ENCODE measurements around the gene SLC8A3.
"Not testable (repeated sequence)": the region's sequence is repeated elsewhere in the genome, so short reads cannot be mapped to it uniquely, and the experiment has no call there.

Gene SLC8A3, protein sequence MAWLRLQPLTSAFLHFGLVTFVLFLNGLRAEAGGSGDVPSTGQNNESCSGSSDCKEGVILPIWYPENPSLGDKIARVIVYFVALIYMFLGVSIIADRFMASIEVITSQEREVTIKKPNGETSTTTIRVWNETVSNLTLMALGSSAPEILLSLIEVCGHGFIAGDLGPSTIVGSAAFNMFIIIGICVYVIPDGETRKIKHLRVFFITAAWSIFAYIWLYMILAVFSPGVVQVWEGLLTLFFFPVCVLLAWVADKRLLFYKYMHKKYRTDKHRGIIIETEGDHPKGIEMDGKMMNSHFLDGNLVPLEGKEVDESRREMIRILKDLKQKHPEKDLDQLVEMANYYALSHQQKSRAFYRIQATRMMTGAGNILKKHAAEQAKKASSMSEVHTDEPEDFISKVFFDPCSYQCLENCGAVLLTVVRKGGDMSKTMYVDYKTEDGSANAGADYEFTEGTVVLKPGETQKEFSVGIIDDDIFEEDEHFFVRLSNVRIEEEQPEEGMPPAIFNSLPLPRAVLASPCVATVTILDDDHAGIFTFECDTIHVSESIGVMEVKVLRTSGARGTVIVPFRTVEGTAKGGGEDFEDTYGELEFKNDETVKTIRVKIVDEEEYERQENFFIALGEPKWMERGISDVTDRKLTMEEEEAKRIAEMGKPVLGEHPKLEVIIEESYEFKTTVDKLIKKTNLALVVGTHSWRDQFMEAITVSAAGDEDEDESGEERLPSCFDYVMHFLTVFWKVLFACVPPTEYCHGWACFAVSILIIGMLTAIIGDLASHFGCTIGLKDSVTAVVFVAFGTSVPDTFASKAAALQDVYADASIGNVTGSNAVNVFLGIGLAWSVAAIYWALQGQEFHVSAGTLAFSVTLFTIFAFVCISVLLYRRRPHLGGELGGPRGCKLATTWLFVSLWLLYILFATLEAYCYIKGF

DNA sequence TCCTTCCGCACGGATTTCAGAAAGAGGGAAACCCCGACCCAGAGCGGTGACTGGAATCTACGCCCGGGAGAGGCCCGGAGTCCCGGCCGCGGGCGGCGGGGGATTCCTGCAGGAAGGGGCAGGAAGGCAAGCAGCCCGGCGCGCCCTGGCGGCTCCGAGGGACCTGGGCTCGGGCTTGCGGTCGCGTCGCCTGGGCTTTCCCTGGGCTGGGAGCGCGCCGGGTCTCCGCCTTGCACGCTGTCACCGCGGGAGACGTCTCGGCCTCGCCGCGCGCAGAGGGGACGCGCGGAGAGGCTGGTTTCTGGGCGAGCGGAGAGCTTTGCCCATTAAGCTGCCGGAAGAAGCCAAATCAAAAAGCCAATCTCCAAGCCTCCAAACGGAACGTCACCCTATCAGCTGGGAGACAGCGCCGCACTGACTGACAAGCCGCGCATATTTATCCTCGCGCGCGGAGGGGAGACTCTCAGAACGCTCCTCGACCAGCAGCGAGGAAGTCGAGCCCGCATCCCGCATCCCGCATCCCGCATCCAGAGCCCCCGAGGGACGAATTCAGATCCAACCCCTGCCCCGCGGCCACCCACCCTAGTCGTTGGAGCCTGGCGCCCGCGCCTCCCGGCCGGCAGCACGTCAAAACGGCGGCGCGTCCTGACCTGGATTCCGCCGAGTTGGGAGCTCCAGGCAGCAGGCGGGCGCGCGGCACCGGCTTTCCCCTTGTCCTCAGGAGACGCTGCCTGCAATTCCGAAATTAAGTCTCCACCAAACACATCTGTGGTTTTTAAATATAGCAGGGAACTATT lies at the start of gene SLC8A3:
SLC8A3 (minus strand) TSS at position 293 of the 797 bp plus-strand sequence. CDS start 20,529 bp downstream, outside the sequence.
- DNase-seq: peak in 1 of 2 donors; percentile 53

DNA sequence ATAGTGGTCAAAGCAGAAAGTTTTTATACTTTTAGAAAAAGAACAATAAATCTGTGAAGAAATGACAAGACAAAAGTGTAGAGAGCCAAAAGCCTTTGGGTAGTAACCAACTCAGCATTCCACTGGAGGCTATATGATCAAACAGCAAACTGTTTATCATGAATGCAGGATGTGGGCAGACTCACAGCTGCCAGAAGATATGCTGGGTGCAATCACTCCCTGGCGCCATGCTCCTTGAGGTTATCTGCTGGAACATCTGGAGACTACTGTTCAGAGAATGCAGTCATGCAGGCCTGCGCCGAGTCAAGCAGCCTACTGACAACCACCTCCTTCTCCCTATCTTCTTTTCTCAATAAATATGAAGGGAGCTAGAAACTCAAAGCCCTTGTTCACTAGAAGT lies 49.0 kb upstream of the SLC8A3 start:
- DNase-seq: no peak

DNA sequence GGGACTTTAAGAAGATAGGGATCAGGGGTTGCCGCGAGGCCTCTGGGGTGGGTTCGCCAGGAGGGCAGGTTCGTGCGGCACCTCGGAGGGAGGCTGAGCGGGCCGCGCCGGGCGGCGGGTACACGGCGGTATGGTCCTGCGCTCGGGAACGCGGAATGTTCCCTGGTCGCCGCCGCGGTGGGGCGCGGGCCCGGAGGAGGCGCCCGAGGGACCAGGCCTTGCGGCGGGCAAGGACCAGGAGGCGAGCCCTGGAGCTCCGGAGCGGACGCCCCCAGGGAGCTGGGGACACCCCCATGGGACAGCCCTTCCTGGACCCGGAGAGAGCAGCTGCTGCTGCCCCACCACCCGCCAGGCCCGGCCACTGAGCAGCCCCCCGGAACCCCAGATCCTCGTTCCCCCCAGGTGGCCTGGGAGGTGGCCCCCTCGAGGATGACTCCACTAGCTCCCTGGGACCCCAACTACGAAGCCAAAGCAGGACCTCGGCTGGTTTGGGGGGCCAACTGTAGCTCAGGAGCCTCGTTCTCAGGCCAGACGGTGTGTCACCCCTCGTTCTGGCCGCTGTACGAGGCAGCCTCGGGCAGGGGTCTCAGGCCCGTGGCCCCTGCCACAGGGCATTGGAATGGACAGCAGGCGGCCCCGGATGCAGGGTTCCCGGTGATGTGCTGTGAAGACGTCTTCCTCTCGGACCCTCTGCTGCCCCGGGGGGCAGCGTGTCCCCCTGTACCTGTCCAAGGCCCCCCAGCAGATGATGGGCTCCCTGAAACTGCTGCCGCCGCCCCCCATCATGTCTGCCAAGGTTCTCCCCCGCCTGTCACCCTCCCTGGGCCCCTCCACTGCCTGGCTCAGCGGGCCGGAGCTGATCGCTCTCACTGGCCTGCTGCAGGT lies 45.6 kb upstream of the SLC8A3 start:
- no peak for DNase-seq

DNA sequence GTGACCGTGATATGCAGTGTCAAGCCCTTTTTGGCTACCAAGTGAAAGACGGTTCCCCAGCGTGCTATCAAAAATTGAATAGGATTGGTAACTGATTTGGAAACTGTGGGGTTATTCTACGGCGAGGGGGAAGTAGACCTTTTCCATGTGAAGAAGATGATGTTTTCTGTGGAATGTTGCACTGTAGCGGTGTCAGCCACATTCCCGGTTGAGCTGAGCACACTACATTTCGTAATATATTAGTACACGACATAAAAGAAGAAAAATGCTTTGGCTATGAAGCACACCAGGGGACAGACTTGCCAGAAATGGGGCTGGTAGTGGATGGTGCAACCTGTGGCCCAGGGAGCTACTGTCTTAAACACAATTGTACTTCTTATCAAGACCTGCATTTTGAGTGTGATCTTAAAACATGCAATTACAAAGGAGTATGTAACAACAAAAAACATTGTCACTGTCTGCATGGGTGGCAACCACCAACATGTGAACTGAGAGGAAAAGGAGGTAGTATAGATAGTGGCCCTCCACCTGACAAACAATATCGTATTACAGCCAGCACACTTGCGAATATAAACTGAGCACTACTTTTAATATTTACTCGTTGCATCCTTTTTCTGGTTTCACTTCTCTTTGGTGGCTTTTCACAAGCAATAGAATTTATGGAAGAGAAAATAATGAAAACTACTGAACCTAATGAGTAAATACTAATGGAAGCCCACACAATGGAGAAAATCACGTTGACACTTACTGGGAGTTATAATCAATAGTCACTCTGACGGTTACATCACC lies 43.2 kb upstream of the SLC8A3 start:
- not testable (repeated sequence) for DNase-seq

DNA sequence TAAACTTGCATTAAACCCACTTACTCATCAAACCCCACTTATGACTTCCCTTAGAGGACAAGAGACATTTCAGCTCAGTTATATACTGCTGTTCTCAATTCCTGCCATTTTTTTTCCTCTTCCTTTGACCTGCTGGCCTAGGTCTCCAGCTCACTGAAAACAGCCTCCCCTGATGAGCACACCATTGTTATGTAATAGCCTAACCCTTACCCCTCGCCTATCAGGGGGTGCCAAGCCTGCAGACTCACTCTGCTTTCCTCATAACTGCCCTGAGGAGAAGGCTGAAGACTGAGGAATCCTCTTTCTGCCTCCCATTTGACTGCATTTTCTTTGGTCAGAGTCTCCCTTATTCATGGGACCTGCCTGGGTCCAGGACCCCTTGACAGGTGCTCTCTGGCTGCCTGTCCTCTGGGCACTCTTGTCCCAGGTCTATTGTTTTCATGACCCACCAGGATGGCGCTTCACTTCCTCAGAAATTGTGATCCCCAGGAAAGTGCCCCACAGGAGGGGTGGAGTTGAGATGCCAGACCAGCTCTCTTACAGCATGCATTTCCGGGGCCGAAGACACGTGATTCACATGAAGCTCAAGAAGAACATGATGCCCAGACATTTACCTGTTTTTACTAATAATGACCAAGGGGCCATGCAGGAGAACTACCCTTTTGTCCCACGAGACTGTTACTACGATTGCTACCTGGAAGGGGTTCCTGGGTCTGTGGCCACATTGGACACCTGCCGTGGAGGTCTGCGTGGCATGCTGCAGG lies 41.3 kb upstream of the SLC8A3 start:
- not testable (repeated sequence) for DNase-seq

DNA sequence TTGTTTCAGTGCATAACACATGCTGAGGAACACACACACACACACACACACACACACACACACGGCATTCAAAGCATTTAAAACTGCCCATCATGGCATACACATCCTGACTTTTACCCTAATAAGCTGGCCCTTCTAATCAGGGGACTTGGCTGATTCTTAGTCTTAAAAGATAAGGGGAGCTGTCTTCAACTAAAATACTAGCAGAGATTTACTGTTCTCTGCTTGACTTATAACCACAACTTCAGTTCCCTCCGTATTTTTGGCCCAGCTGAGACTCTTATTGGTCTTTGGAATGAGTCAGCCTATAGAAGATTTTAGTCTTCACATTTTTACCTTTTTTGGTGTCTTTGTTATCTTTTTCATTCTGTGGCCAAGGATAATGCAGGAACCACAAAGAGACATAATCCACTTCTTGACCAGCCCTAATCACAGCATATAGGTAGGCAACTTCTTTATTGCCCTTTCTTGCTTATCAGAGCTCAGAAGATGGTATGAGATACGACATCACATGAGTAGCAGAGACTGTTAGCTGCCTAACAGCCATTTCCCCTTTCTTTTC lies 25.1 kb upstream of the SLC8A3 start:
- DNase-seq: no peak

DNA sequence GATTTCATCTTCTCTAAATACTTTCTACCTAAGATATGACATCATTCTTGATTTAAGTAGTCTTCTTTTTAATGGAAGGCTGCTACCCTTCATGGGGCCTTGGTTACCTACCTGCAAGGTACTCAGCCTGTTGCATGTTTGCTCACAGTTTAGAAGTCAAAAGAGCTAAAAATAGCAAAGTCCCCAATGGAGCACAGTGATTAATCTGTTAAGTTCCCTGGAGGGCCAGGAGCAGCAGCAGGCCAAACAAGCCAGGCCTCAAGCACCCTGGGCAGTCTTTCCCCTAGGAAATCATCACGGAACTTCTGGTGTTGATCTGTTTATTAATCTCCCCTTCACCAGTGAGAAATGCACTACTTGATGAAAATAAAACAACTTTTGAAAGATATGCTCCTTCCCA lies 24.0 kb upstream of the SLC8A3 start:
- no peak for DNase-seq

DNA sequence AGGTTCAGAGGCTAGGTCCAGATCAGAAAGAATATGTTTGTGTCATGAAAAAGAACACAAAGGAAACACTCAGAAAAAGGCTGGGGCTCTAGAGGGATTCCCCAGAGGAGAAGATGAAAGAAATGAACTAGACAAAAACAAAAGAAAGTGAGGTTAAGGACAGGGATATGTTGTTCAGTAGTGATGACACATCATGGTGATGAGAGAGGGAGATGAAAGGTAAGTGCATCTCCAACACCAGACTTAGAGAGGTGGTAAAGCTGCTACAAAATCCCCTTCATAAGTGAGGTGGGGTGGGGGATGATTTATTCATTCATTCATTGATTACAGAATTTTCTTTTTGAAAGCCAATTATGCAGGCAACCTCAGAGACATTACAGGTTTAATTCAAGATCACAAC lies 19.6 kb upstream of the SLC8A3 start:
- no peak for DNase-seq

DNA sequence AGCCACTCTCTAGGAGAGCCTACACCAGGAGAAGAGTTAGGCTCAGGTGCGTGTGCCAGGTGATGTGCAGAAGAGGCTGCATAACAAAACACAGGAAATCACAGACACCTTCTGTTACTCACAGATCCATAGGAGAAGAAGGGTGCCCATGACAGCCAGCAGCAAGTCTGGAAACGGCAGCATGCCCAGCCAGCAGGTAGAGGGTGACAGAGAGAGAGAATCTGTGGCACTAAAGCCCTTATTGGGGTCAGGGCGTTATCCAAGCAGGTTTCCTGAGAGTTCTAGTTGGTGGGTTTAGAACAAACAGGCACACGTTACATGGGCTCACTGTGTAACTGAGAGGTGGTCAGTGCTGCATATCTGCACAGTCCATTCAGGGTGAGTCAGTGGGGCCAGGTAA lies 14.9 kb upstream of the SLC8A3 start:
- DNase-seq: no peak

DNA sequence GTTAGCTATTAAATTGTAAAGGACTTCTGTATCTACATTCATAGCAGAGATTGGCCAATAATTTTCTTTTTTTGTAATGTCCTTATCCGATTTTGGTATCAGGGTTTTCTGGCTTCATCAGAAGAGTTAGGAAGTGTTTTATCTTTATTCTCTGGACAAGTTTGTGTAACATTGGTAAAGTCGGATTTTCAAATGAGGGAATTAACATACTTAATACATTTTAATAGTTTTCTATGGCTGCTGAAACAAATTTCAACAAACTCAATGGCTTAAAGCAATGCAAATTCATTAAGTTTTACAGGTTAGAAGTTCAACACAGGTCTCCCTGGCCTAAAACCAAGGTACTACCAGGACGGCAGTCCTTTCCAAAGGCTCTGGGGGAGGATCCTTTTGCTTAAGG lies 13.2 kb upstream of the SLC8A3 start:
- DNase-seq: no peak

DNA sequence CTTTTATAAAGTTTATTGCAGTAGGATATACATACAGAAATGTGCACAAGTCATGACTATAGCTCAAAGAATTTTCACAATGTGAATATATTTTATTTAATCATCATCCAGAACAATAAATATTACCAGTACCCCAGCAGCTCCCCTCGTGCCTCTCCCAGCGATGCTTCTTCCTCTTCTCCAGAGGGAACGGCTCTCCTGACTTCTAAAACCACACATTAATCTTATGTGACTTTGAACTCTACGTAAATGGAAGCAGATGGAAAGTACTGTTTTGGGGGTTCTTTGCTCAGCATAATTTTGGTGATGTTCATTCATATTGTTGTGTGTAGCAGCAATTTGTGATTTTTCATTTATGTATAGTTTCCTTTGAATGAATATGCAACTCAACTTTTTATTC lies 4.6 kb upstream of the SLC8A3 start:
- DNase-seq: no peak

DNA sequence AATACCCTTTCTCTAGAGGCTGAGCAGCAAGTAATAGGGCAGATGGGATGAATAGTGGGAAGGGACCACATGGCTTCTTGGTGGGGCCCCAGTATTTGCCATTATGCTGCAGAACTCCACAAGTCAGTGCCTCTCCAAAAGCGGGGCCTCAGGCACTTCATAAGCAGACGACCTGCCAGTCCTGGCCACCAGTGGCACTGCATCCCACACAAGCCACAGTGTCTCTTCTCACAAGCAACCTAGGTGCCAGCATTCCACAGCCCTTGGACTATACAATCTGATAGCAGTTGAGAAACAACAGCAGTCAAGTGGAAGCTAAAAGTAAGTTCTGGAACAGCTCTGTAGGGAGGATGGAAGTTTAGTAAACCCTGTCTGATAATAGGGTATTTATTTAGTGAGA lies 4.2 kb upstream of the SLC8A3 start:
- DNase-seq: no peak

DNA sequence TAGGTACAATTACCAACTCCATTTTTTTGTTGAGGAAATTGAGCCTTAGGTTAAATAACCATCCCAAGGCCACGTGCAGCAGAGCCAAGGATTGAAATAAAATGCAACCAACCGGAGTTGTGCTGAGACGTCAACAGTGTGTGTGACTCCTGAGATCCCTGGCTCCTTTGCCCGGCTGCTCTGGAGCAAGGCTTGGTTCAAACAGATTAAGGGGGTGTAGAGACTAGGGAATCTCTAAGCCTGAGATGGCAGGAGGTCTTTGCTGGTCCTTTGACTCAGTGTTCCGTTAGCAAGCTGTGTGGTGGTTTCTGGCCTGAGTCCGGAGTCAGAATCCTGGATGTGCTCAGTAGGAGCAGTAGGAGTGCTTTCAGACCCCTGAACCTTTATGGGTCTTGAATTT lies 1.4 kb upstream of the SLC8A3 start:
- no peak for DNase-seq

DNA sequence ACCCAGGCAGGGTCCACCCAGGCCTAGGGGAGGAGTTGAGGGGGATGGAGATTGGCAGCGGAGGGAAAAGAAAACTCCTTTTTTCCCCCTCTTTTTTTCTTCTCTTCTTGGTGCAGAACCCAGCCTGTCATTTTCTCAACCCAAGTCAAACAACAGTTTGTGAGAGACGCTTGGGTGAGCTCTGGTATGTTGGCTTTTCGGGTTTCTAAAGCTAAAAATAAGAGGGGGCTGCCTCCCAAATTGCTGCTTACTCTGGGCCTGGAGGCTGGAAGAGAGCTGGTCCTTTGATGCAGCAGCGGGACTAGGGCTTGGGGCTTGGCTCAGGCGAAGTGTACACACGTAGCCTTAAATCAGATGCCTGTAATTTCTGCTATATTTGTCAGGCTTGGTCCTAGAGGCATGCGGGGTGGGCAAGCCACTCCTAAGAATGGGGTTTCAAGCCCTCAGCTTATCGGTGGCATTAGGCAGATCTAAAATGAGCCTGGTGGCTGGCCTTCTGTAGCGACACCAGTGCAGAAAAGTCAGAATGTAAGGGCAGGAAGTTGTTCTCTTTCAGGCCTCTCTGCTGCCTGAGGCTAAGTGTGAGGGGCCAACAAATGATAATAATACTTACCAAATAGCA lies 816 bp upstream of the SLC8A3 start:
- DNase-seq: no peak

DNA sequence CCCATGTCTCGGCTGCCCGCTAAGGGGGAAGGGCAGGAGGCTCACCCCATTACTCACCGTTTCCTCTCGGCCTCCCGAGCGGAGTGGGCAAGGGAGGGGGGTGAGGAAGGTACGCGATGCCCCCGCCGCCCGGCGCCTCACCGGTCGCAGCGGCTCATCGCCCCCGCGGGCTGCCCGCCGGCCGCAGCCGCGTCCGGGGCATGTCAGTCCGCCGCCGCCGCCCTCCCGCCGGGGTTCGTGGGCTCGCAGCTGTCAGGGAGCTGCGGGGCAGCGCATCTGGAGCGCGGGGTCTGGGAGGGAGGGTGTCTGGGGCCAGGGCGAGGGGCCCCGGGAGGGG lies 461 bp downstream of the SLC8A3 start:
- peak in 1 of 2 donors; percentile 18 for DNase-seq

DNA sequence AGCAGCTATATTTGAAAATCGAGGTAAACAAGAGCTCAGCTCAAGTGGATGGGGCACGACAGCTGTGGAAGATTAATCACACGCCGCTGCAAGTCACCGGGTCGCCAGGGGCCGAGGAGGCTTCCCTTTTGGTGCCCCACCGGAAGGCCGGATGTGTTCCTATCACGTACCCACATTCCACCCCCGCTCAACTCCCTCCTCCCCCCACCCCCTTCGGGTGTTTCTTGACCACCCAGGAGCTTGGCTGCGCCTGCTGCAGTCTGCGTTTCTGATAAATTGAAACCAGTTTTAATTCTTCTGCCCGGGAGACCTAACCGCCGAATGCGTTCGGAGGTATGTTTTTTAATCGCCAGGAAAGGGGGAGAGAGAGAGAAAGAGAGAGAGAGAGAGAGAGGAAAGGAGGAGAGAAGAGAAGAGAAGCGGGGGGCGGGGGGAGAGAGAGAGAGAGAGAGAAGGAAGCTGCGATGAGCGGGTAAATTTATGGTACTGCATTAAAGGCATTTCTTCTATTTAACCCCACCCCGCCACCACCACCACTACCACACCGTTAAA lies 1.8 kb downstream of the SLC8A3 start:
- peak in 1 of 2 donors; percentile 20 for DNase-seq

DNA sequence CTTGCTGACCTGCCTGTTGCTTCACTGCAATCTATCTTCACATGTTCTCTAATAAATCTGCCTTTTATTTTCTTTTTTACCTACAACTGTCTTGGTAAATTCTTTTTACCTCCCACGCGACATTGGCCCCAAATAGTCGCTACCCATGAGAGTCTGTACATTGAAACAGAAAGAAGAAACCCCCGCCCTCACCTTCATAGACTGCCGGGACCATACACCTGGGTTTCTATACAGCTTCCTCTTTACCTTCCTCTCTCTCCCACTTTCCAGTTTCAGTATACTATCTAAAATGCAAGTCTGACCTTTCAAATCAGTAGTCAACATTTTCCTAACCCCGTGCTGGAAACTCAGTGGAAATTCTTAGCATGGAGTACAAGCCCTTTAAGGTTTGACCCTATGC lies 4.8 kb downstream of the SLC8A3 start:
- DNase-seq: no peak

DNA sequence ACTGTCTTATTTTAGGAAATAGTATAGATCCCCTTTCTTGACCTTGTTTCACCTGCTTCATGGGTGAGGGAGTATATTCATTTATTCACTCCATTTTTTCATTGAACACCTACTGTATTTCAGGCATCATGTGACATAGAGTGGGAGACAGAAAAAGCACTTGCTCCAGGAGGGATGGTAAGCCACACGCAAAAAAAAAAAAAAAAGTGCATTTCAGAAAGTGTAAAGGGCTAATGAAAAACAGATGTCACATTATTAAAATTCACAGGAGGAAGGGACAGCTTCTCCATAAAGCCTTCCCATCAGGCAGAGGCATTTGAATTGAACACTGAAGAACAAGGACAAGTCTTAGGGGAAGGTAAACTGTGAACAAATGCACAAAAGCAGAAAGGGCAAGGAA lies 7.5 kb downstream of the SLC8A3 start:
- DNase-seq: no peak

DNA sequence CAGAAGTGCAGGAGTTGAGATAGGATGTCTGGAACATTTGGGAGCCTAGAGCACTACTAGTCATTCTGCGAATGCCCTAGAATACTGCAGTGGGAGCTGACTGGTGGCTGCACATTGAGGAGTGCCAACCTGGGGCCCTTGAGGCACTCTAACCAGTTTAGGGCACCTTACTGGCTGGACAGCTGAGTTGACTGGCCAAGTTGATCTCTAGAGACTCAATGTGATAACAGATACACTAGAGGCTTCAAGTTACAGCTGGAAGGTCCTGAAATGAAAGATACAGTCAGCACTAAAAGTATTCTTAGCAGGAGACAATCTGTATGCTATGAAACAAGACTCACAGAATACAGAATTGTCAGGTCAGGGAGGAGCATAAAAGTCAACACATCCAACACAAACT lies 8.0 kb downstream of the SLC8A3 start:
- no peak for DNase-seq
